Astrocyte (in vitro differentiated cells and primary cell): Measurements from ENCODE around the gene PLCL2. TPM values are rescaled to one million over a fixed set of nuclear protein-coding genes. Genes with fewer than 3 reads are reported as not detected.

Experiments used
- DNase-seq: peaks from one replicate; pipeline ENCODE4 v3.0.0-alpha.2; 2010; ENCODE audit warnings: low read depth
- FAIRE-seq: peaks from 2 replicates; lab custom pipeline; 2011; peaks lifted over from hg19 to GRCh38; lab: Jason Lieb, UNC
- H2AFZ ChIP-seq: 2 replicates; pipeline ENCODE4 v1.6.0; 2012; ENCODE audit warnings: low read depth, low read length, inconsistent platforms
- H3K27ac ChIP-seq: 2 replicates; pipeline ENCODE4 v1.5.1; 2011; ENCODE audit warnings: low read depth, low read length, inconsistent platforms
- H3K27me3 ChIP-seq: 2 replicates; pipeline ENCODE4 v1.6.0; 2011; ENCODE audit warnings: low read length, inconsistent platforms; ENCODE audit not compliant: insufficient read depth
- H3K36me3 ChIP-seq: 2 replicates; pipeline ENCODE4 v1.5.1; 2011; ENCODE audit warnings: low read length, inconsistent platforms; ENCODE audit not compliant: insufficient read depth
- H3K4me1 ChIP-seq: 2 replicates; pipeline ENCODE4 v1.5.1; 2011; ENCODE audit warnings: low read length, inconsistent platforms; ENCODE audit not compliant: insufficient read depth
- H3K4me2 ChIP-seq: 2 replicates; pipeline ENCODE4 v1.6.0; 2012; ENCODE audit warnings: low read length, inconsistent platforms
- H3K4me3 ChIP-seq: 2 replicates; pipeline ENCODE4 v1.5.1; 2011; ENCODE audit warnings: low read depth, mild to moderate bottlenecking, low read length, inconsistent platforms; ENCODE audit not compliant: insufficient read depth
- H3K79me2 ChIP-seq: 2 replicates; pipeline ENCODE4 v1.6.0; 2012; ENCODE audit warnings: mild to moderate bottlenecking, low read length, inconsistent platforms; ENCODE audit not compliant: insufficient read depth
- H3K9ac ChIP-seq: 2 replicates; pipeline ENCODE4 v1.6.0; 2012; ENCODE audit warnings: mild to moderate bottlenecking, low read length, inconsistent platforms
- H3K9me3 ChIP-seq: 2 replicates; pipeline ENCODE4 v1.5.1; 2012; ENCODE audit warnings: low read depth, mild to moderate bottlenecking, low read length, inconsistent platforms; ENCODE audit not compliant: insufficient read depth
- H4K20me1 ChIP-seq: 2 replicates; pipeline ENCODE4 v1.6.0; 2012; ENCODE audit warnings: low read length, inconsistent platforms; ENCODE audit not compliant: insufficient read depth
- H3K27ac Mint-ChIP-seq: one replicate; pipeline ENCODE4 v1.8.0; 2021; ENCODE audit warnings: mild to moderate bottlenecking, mixed read lengths; ENCODE audit not compliant: unreplicated experiment
- H3K27me3 Mint-ChIP-seq: one replicate; pipeline ENCODE4 v1.8.0; 2021; ENCODE audit warnings: low read depth, mixed read lengths; ENCODE audit not compliant: unreplicated experiment
- H3K36me3 Mint-ChIP-seq: one replicate; pipeline ENCODE4 v1.8.0; 2021; ENCODE audit warnings: low read depth, mixed read lengths; ENCODE audit not compliant: unreplicated experiment
- H3K4me1 Mint-ChIP-seq: one replicate; pipeline ENCODE4 v1.8.0; 2021; ENCODE audit warnings: low read depth, mixed read lengths; ENCODE audit not compliant: unreplicated experiment
- H3K4me3 Mint-ChIP-seq: one replicate; pipeline ENCODE4 v1.8.0; 2021; ENCODE audit warnings: mild to moderate bottlenecking, moderate library complexity, mixed read lengths; ENCODE audit not compliant: unreplicated experiment
- H3K9me3 Mint-ChIP-seq: one replicate; pipeline ENCODE4 v1.8.0; 2021; ENCODE audit warnings: mild to moderate bottlenecking, mixed read lengths; ENCODE audit not compliant: unreplicated experiment
- EZH2 ChIP-seq: IDR thresholded peaks from 2 replicates; pipeline ENCODE4 v1.6.1; 2012; ENCODE audit warnings: mild to moderate bottlenecking, low read length, inconsistent platforms; ENCODE audit not compliant: insufficient read depth
- total RNA-seq: library from RNA; stranded (reverse); gene quantifications from 2 replicates; pipeline ENCODE4 v1.2.1, GENCODE V29; 2021
- TF ChIP-seq, protein P1 (sequence below): IDR thresholded peaks from 2 replicates; pipeline ENCODE4 v1.5.1; 2011; ENCODE audit warnings: low read depth, mild to moderate bottlenecking, inconsistent platforms, low read length, moderate library complexity; ENCODE audit not compliant: insufficient read depth

Gene PLCL2
- total RNA-seq, 1 donor from 2014 or later, result 3.9 TPM

- H3K9me3 Mint-ChIP-seq, result no peaks in the 10 kb centered on the region
- Histone ChIP-seq H3K4me2 (no peak overlapping the region), H3K27ac (no peak overlapping the region), H2AFZ (no peak overlapping the region), H4K20me1 (no peaks in the 10 kb centered on the region), H3K27me3 (no peaks in the 10 kb centered on the region), H3K9me3 (no peaks in the 10 kb centered on the region), H3K4me3 (no peak overlapping the region), H3K9ac (no peak overlapping the region), H3K36me3 (no peaks in the 10 kb centered on the region), H3K4me1 (no peaks in the 10 kb centered on the region), H3K79me2 (peaks cover 4% of the 10 kb centered on the region)
- DNase-seq (no peak), FAIRE-seq (no peak)
- no peaks in the 10 kb centered on the region for H3K4me1 Mint-ChIP-seq
- H3K27ac Mint-ChIP-seq, result no peak overlapping the region
- no peaks in the 10 kb centered on the region for H3K36me3 Mint-ChIP-seq
- no peak for TF ChIP-seq EZH2
- TF ChIP-seq, protein P1, sequence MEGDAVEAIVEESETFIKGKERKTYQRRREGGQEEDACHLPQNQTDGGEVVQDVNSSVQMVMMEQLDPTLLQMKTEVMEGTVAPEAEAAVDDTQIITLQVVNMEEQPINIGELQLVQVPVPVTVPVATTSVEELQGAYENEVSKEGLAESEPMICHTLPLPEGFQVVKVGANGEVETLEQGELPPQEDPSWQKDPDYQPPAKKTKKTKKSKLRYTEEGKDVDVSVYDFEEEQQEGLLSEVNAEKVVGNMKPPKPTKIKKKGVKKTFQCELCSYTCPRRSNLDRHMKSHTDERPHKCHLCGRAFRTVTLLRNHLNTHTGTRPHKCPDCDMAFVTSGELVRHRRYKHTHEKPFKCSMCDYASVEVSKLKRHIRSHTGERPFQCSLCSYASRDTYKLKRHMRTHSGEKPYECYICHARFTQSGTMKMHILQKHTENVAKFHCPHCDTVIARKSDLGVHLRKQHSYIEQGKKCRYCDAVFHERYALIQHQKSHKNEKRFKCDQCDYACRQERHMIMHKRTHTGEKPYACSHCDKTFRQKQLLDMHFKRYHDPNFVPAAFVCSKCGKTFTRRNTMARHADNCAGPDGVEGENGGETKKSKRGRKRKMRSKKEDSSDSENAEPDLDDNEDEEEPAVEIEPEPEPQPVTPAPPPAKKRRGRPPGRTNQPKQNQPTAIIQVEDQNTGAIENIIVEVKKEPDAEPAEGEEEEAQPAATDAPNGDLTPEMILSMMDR, result no peak
- H3K27me3 Mint-ChIP-seq, result no peaks in the 10 kb centered on the region
- H3K4me3 Mint-ChIP-seq, result no peak overlapping the region
Observed at GRCh38 chr3:16994854-16995525, 110.2 kb downstream of the PLCL2 start.

DNA sequence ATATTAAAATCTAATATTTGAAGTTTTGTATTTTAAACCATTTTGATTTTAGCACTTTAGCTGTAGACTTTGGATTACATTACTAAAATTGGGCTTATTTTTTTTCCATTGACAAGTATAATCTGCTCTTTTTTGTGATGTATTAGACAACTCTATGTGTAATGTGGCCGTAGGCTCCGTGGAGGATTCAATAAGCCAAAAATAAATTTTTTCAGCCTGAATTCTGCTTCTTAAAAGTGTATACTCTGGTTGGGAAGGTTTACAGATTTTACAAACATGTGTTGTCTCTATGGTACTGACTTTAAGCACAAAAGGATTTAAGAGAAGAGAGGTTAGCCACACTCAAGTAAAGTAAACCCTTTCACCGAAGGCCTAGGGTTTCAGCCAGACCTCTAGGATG lies 110.8 kb downstream of the PLCL2 start:
- peaks cover 4% of the 10 kb centered on the region for H3K79me2 ChIP-seq
- TF ChIP-seq, protein P1, result no peak
- no peak for TF ChIP-seq EZH2
- DNase-seq (no peak), FAIRE-seq (no peak)
- no peak overlapping the region for H2AFZ ChIP-seq
- Mint-ChIP-seq H3K36me3 (no peaks in the 10 kb centered on the region), H3K4me3 (no peak overlapping the region), H3K27me3 (no peaks in the 10 kb centered on the region), H3K27ac (no peak overlapping the region), H3K4me1 (no peaks in the 10 kb centered on the region), H3K9me3 (no peaks in the 10 kb centered on the region)
- H3K27ac ChIP-seq, result no peak overlapping the region
- H3K36me3 ChIP-seq, result no peaks in the 10 kb centered on the region
- H3K9me3 ChIP-seq, result no peaks in the 10 kb centered on the region
- H3K4me1 ChIP-seq, result no peaks in the 10 kb centered on the region
- no peaks in the 10 kb centered on the region for H3K27me3 ChIP-seq
- H3K9ac ChIP-seq, result no peak overlapping the region
- no peak overlapping the region for H3K4me2 ChIP-seq
- H4K20me1 ChIP-seq, result no peaks in the 10 kb centered on the region
- no peak overlapping the region for H3K4me3 ChIP-seq

GRCh38 chr3:16998236-16998923 lies 113.6 kb downstream of the PLCL2 start:
- Histone ChIP-seq H3K79me2 (no peaks in the 10 kb centered on the region), H3K4me2 (no peak overlapping the region), H3K4me1 (no peaks in the 10 kb centered on the region), H3K27me3 (no peaks in the 10 kb centered on the region), H2AFZ (no peak overlapping the region), H3K27ac (no peak overlapping the region), H3K9me3 (no peaks in the 10 kb centered on the region), H3K36me3 (no peaks in the 10 kb centered on the region), H3K4me3 (no peak overlapping the region), H4K20me1 (no peaks in the 10 kb centered on the region), H3K9ac (no peak overlapping the region)
- H3K4me3 Mint-ChIP-seq, result no peak overlapping the region
- H3K27me3 Mint-ChIP-seq, result no peaks in the 10 kb centered on the region
- no peak for TF ChIP-seq EZH2
- TF ChIP-seq, protein P1, result no peak
- no peaks in the 10 kb centered on the region for H3K36me3 Mint-ChIP-seq
- peaks cover 3% of the 10 kb centered on the region for H3K9me3 Mint-ChIP-seq
- no peak for DNase-seq
- H3K27ac Mint-ChIP-seq, result no peak overlapping the region
- no peaks in the 10 kb centered on the region for H3K4me1 Mint-ChIP-seq
- no peak for FAIRE-seq
